Right forelimb (tissue), 1 donor: Measurements from ENCODE around the gene REM1.
"Not testable (repeated sequence)": the region's sequence is repeated elsewhere in the genome, so short reads cannot be mapped to it uniquely, and the experiment has no call there.

Source experiments
- DNase-seq: peaks from one replicate; pipeline ENCODE4 v3.0.0-alpha.2; 2018

The REM1 gene

GRCh38 chr20:31474758-31475427, at the start of gene REM1, which contains the start of gene DEFB124:
Gene REM1, plus strand, starts transcription at chr20:31475288. Its CDS starts 1,158 bp downstream, at chr20:31476446.
Gene DEFB124, minus strand, starts transcription at chr20:31475127. Its CDS starts 2,114 bp downstream, at chr20:31473013.
- peak; percentile 68 for DNase-seq

GRCh38 chr20:31425797-31426196, 49.3 kb upstream of the REM1 start:
- no peak for DNase-seq

GRCh38 chr20:31426891-31427551, 48.1 kb upstream of the REM1 start:
- DNase-seq = not testable (repeated sequence)

GRCh38 chr20:31427576-31427975, 47.5 kb upstream of the REM1 start:
- not testable (repeated sequence) for DNase-seq

- DNase-seq = no peak
Observed at GRCh38 chr20:31430568-31431115, 44.4 kb upstream of the REM1 start.

- no peak for DNase-seq
Observed at GRCh38 chr20:31440012-31440659, 35.0 kb upstream of the REM1 start, which contains the start of gene DEFB123. Gene DEFB123, plus strand, starts transcription at chr20:31440632. Its CDS starts 67 bp downstream, at chr20:31440699.

- DNase-seq = no peak
Observed at GRCh38 chr20:31446084-31446819, 28.8 kb upstream of the REM1 start.

GRCh38 chr20:31449511-31450414, 25.3 kb upstream of the REM1 start:
- DNase-seq = no peak

- DNase-seq = no peak
Observed at GRCh38 chr20:31452575-31452974, 22.5 kb upstream of the REM1 start.

GRCh38 chr20:31454361-31454760, 20.7 kb upstream of the REM1 start:
- no peak for DNase-seq

GRCh38 chr20:31470946-31471345, 4.1 kb upstream of the REM1 start:
- not testable (repeated sequence) for DNase-seq

- DNase-seq = peak; percentile 56
Observed at GRCh38 chr20:31472395-31473330, 2.4 kb upstream of the REM1 start.

- DNase-seq = no peak
Observed at GRCh38 chr20:31473331-31474096, 1.6 kb upstream of the REM1 start.

GRCh38 chr20:31474097-31474436, 1.0 kb upstream of the REM1 start:
- no peak for DNase-seq

- DNase-seq = no peak
Observed at GRCh38 chr20:31475472-31476293, 595 bp downstream of the REM1 start.

- no peak for DNase-seq
Observed at GRCh38 chr20:31476294-31476585, 1.2 kb downstream of the REM1 start.

GRCh38 chr20:31476643-31477215, 1.6 kb downstream of the REM1 start:
- peak; percentile 23 for DNase-seq

GRCh38 chr20:31484001-31484400, 8.9 kb downstream of the REM1 start:
- DNase-seq = peak; percentile 75
